ENCODE measurements around the gene ANO3. TPM values are rescaled to one million over a fixed set of nuclear protein-coding genes. Genes with fewer than 3 reads are reported as not detected.

The ANO3 gene
- total RNA-seq, 4 donors from 2014 or later = 0.18 to 0.47 TPM; not detected in 2

DNA sequence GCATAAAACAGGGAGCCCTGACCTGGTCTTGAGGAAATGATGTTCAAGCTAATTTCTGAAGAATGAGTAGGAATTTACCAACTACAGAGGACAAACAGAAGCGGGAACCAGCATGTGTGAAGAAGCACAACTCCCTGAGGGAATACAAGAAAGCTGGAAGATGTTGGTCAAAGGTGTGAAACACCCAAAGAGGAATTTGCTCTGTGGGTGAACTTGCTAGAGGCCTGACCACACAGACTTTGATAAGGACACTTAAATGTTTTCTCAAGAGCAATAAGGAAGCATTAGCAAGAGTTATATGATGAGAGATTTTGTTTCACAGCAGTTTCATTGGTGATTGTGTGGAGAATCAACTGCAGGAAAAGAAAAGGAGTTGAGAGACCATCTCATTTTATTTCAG lies 372.3 kb downstream of the ANO3 start:
- Histone ChIP-seq H3K27me3 (no peaks in the 10 kb centered on the region), H3K4me3 (no peak overlapping the region), H3K9me3 (no peaks in the 10 kb centered on the region), H3K36me3 (no peaks in the 10 kb centered on the region), H3K4me1 (peaks cover 0 to 30% (median 0%) of the 10 kb centered on the region in 4 donors), H3K27ac (peak overlapping the region in 2 of 4 donors; percentile 39 to 41)
- peak in 1 of 2 donors; percentile 21 for TF ChIP-seq POLR2A (IDR thresholded peaks at IDR 0.05)
- TF ChIP-seq, protein P1, sequence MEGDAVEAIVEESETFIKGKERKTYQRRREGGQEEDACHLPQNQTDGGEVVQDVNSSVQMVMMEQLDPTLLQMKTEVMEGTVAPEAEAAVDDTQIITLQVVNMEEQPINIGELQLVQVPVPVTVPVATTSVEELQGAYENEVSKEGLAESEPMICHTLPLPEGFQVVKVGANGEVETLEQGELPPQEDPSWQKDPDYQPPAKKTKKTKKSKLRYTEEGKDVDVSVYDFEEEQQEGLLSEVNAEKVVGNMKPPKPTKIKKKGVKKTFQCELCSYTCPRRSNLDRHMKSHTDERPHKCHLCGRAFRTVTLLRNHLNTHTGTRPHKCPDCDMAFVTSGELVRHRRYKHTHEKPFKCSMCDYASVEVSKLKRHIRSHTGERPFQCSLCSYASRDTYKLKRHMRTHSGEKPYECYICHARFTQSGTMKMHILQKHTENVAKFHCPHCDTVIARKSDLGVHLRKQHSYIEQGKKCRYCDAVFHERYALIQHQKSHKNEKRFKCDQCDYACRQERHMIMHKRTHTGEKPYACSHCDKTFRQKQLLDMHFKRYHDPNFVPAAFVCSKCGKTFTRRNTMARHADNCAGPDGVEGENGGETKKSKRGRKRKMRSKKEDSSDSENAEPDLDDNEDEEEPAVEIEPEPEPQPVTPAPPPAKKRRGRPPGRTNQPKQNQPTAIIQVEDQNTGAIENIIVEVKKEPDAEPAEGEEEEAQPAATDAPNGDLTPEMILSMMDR (IDR thresholded peaks at IDR 0.05) = no peak
- DNase-seq = peak in 1 of 3 donors; percentile 62

DNA sequence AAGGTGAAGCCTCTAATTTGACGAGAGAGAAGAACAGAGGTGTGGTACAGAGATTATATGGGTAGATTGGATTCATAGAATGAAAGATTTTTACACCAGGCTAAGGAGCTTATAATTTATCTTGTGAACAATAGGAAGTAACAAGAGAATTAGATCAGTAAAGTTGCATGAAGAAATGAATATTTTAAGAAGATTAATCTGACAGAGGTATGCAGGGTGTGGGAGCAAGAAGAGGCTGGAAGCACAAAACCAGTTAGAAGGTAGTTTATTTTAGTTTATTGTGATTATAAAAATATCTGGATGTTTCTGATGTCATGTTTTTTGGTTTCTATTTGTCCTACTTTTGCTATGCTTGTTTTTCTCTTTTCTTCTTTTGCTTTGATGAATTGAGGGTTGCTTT lies 374.3 kb downstream of the ANO3 start:
- Histone ChIP-seq H3K4me1 (peaks cover 0 to 27% (median 0%) of the 10 kb centered on the region in 4 donors), H3K27me3 (no peaks in the 10 kb centered on the region), H3K27ac (no peak overlapping the region), H3K9me3 (no peaks in the 10 kb centered on the region), H3K4me3 (no peak overlapping the region), H3K36me3 (no peaks in the 10 kb centered on the region)
- DNase-seq = no peak
- TF ChIP-seq, protein P1 (IDR thresholded peaks at IDR 0.05) = no peak
- TF ChIP-seq POLR2A (IDR thresholded peaks at IDR 0.05) = no peak

DNA sequence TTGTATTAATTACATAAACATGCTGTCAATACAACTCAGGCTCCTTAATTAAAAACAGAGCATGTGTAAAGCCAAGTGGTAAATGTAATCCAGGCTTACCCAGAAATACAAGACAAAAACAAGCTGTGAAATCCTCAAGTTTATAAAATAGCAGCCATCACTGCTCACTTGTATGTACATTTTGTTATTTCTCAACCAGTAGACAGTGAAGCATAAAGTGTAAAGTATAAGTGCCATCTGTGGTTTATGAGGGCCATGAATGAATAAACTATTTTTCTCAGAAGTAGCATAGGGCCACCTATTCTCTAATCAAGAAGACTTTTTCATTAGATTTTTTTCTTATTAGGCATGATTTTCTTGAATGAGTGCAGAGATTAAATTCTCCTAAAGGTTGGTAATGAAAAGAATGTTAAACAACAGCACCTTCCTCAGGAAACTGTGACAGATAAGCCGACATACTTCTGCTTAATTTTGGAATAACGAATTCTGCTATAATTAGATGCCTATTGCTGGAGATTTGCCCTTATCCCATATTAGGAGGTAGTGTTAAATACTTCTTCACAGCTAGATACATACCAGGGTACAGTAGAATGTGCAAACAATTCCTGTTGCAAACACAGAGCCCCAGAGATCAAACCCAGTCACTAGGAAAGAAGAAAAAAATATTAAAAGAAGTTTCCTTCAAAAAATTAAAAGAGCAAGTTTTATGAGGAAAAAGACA lies 377.0 kb downstream of the ANO3 start:
- Histone ChIP-seq H3K4me1 (peaks cover 0 to 15% (median 0%) of the 10 kb centered on the region in 4 donors), H3K27me3 (no peaks in the 10 kb centered on the region), H3K36me3 (no peaks in the 10 kb centered on the region), H3K4me3 (no peak overlapping the region), H3K9me3 (no peaks in the 10 kb centered on the region), H3K27ac (peak overlapping the region in 2 of 4 donors; percentile 4 to 18)
- TF ChIP-seq POLR2A (IDR thresholded peaks at IDR 0.05) = no peak
- TF ChIP-seq, protein P1 (IDR thresholded peaks at IDR 0.05) = no peak
- no peak for DNase-seq

DNA sequence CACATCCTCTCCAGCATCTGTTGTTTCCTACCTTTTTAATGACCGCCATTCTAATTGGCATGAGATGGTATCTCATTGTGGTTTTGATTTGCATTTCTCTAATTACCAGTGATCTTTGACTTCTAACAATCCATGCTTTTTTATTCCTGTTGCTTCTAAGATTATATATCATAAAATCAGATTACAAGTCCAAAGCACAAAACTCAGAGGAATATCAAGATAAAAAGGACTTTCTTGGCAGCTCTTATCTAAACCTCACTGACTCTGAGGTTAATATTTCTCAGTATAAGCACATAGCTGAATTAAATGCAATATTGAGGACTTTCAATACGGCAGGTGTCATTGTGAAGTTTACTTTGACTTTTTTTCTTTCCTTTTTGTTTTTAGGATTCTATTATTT lies 378.6 kb downstream of the ANO3 start:
- no peak for TF ChIP-seq POLR2A (IDR thresholded peaks at IDR 0.05)
- TF ChIP-seq, protein P1 (IDR thresholded peaks at IDR 0.05) = no peak
- Histone ChIP-seq H3K27me3 (no peaks in the 10 kb centered on the region), H3K4me3 (no peak overlapping the region), H3K27ac (no peak overlapping the region), H3K4me1 (peaks cover 0 to 13% (median 0%) of the 10 kb centered on the region in 4 donors), H3K36me3 (no peaks in the 10 kb centered on the region), H3K9me3 (no peaks in the 10 kb centered on the region)
- DNase-seq = no peak

DNA sequence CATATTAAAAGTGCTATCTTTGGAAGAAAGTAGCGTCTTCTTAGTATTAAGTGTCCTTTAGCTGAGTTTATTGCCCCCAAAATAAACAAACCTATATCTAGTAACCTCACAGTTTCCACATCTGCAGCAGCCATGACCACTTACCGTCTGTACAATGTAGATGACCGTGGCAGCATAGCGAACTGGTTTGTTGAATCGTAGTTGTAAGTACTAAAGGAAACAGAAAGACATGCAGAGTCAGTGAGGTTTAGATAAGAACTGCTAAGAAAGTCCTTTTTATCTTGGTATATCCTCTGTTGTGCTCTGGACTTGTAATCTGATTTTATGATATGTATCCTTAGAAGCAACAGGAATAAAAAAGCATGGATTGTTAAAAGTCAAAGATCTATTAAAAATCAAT lies 380.6 kb downstream of the ANO3 start:
- Histone ChIP-seq H3K9me3 (no peaks in the 10 kb centered on the region), H3K27me3 (no peaks in the 10 kb centered on the region), H3K4me3 (peak overlapping the region in 1 of 4 donors; percentile 12), H3K36me3 (no peaks in the 10 kb centered on the region), H3K4me1 (peaks cover 0 to 13% (median 0%) of the 10 kb centered on the region in 4 donors), H3K27ac (no peak overlapping the region)
- no peak for DNase-seq
- TF ChIP-seq, protein P1 (IDR thresholded peaks at IDR 0.05) = no peak
- TF ChIP-seq POLR2A (IDR thresholded peaks at IDR 0.05) = no peak

Other genes with a start within 250 kb of the ANO3 start
- not detected for gene MUC15, start 240.1 kb downstream of the ANO3 start, total RNA-seq